ENCODE results near the gene GAD2.
"Not testable (repeated sequence)": the region's sequence is repeated elsewhere in the genome, so short reads cannot be mapped to it uniquely, and the experiment has no call there.

Gene GAD2

DNA sequence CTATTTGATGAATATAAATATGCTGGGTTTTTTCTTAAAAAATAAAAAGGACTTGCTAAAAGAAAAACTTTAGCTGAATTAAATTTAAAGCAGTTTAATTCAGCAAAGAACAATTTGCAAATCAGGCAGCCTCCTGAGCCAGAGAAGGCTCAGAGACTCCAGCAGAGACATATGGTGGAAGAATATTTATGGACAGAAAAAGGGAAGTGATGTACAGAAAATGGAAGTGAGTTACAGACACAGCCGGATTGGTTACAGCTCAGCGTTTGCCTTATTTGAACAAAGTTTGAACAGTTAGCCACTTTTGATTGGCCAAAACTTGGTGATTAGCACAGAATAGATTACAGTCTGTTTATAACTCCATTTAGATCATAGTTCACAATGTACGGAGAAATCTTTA, 110.3 kb downstream of the GAD2 start:
- no peak for DNase-seq

DNA sequence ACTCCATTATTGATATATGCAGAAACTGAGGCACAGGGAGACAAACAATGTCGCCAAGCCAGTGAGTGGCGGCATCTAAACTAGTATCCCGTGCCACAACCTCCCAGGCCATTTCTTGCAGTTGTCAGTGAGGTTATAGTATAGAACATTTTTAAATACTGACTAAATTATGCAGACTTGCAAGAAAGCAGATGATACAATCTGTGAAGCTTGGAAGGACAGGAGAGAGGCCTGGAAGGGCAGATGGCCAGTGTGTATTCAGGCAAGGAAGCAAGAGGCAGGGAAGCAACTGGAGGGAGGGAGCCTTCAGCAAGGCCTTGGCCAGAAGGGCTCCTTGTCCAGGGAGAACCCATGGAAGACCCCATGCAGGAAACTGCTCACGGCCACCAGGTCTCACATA, 111.2 kb downstream of the GAD2 start:
- no peak for DNase-seq

- DNase-seq = no peak
Observed at GRCh38 chr10:26331371-26331770, 114.8 kb downstream of the GAD2 start.

- DNase-seq = no peak
Observed at GRCh38 chr10:26334232-26334931, 117.8 kb downstream of the GAD2 start.

GRCh38 chr10:26334932-26335573, 118.5 kb downstream of the GAD2 start:
- DNase-seq = peak; percentile 69

DNA sequence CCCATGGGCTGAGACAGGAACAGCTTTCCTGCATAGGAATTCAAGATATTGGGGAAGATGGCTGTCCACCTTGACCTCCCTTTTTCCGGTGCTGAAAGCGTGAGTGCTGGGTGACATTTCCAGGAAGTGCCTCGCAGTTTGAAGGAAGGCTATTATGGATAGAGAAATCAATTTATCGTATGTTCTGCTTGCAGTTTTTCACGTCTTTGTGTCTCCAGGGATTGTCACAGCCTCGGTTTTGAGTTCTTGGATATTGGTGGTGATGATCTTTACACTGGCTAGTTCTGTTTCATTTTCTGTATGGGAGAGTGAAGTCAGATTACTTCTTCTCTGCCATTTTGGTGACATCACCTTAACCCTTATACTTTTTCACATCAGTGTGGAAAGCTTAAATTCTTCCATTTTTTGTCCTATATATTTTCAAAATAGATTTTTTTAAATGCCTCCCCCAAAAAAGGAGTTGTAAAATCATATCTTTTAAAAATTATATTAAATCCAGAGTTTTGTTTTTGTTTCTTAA, 119.1 kb downstream of the GAD2 start:
- DNase-seq = no peak

- DNase-seq = no peak
Observed at GRCh38 chr10:26336979-26337378, 120.4 kb downstream of the GAD2 start.

GRCh38 chr10:26341701-26342100, 125.1 kb downstream of the GAD2 start:
- no peak for DNase-seq

GRCh38 chr10:26348821-26349417, 132.3 kb downstream of the GAD2 start:
- not testable (repeated sequence) for DNase-seq

All from NCI-H82 (cell line).